ENCODE data around the gene DPP6.

Gene DPP6

DNA sequence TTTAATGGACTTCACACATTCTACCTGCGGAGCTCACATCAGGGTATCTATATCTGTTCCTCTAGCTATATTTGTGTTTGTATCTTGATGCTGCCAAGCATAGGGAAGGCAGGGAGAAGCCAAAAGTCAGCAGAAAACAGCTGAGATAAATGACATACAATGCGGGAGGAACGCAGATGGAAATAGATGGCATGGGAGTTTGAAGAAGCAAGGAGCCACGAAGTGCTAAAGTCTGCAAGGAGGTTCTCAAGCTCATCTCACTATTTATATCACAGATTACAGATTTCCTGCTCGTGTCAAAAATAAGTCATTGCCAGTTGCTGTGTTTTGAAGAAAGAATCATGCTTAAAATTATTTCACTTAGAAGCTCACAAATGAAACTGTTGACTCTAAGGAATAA is 180.5 kb downstream of the DPP6 start:
- DNase-seq (ENCODE audit: low read depth) = no peak

- DNase-seq (ENCODE audit: low read depth) = no peak
Observed at GRCh38 chr7:154241988-154242387, 189.8 kb downstream of the DPP6 start.

DNA sequence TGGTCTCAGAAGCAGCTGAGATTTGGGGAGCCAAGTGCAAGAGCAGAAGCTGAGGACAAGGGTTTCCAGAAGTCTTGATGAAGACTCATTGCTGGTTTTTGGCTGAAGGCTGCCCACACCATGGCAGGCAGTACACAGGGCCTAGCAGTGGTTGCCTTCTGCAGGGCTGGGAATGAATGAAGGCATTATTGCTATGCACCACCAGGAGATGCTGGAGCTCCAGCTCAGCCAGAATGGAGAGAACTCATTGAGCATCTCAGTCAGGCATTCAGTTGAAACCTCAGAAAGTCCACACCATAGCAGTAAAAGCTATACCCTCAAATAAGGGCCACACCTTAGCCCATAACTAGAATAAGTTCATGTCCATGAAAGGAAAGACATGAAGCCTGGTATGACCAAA is 190.5 kb downstream of the DPP6 start:
- DNase-seq (ENCODE audit: low read depth) = no peak

GRCh38 chr7:154252046-154252445 is 199.8 kb downstream of the DPP6 start:
- no peak for DNase-seq (ENCODE audit: low read depth)

DNA sequence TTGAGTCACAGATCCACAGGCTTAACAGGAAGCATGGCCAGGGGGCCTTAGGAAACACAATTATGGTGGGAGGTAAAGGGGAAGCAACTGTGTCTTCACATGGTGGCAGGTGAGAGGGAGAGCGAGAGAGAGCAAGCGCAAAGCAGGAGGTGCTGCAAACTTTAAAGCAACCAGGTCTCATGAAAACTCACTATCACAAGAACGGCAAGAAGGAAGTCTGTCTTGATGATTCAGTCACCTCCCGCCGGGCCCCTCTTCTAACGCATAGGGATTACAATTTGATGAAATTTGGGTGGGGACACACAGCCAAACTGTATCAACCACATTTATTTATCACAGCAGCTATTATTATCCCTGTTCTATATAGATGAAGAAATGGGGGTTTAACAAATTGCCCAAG is 201.6 kb downstream of the DPP6 start:
- DNase-seq (ENCODE audit: low read depth) = no peak

GRCh38 chr7:154255324-154255723 is 203.1 kb downstream of the DPP6 start:
- DNase-seq (ENCODE audit: low read depth) = no peak

DNA sequence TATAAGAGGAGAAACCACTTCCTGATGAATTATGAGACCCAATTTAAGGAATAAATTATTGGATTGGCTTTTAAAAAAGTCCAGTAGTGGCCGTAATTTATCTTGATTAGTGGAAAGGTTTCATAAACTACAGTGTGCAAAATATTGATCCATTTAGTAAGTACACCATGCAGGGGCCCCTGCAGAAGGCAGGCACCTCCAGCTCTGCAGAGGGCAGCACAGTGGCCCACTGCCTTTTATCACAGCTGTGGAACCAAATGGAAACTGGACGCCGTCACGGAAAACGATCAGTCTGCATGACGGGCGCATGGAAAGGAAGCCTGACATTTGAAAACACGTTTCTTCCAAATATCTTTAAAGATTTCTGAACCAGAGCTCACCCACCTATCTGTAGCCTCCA is 204.0 kb downstream of the DPP6 start:
- DNase-seq (ENCODE audit: low read depth) = no peak

GRCh38 chr7:154259396-154259795 is 207.2 kb downstream of the DPP6 start:
- no peak for DNase-seq (ENCODE audit: low read depth)

DNA sequence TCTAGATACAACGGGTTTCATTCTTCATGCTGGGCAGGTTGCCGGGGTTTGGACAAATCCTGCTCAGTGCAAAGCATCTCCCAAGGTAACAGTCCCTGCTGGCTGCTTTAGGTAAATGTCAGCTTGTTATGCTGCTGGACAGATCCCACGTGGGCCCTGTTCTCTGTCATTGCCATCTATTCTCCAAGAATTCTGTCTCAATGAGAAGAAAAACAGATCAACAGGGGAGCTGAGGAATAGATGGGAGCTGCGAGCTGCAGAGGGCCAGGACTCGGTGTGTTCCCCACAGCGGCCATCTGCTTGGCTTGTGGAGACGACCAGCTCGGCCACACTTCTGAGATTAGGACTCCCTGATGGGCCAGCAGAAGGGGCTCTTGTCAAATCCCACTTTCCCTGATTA is 235.2 kb downstream of the DPP6 start:
- DNase-seq (ENCODE audit: low read depth) = no peak

DNA sequence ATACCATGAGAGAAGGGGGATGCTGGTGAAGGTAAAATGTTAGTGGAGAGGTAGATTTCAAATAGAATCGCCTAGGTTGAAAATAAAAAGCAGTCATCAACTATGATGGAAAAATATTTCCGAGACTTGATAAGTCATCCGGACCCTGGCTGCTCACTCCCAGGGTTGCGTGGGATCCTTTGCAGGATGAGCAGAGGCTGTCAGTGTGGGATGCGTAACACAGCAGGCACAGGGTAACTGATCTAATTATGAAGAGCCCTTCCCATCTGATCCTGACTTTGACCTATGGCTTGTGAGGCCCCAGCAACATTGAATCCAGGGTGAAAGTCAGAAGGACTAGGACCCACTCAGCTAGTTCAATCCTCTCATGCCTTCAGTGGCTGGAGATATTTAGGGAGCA is 236.9 kb downstream of the DPP6 start:
- no peak for DNase-seq (ENCODE audit: low read depth)

- DNase-seq (ENCODE audit: low read depth) = no peak
Observed at GRCh38 chr7:154296443-154296842, 244.2 kb downstream of the DPP6 start.

- no peak for DNase-seq (ENCODE audit: low read depth)
Observed at GRCh38 chr7:154299736-154300135, 247.5 kb downstream of the DPP6 start.

GRCh38 chr7:154302380-154302779 is 250.2 kb downstream of the DPP6 start:
- no peak for DNase-seq (ENCODE audit: low read depth)

DNA sequence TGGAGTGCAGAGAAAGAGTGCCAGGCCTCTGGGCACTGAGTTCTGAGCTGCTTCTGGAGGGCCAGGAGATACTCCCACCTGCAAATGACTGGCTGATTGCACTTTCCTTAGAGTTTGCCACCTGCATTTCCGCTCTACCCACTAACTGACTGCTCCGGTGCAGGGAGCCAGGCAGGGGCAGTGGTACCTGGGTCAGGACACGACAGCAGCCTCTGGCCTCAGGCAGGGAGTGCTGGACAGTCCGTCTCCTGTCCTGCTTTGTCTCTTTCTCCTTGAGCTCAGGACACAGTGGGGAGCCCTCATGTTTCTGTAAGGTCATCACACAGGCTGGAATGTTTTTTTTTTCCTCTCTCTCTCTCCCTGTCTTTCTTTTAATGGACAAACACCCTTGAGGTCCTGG is 252.0 kb downstream of the DPP6 start:
- no peak for DNase-seq (ENCODE audit: low read depth)

GRCh38 chr7:154304740-154305700 is 252.8 kb downstream of the DPP6 start:
- DNase-seq (ENCODE audit: low read depth) = no peak

DNA sequence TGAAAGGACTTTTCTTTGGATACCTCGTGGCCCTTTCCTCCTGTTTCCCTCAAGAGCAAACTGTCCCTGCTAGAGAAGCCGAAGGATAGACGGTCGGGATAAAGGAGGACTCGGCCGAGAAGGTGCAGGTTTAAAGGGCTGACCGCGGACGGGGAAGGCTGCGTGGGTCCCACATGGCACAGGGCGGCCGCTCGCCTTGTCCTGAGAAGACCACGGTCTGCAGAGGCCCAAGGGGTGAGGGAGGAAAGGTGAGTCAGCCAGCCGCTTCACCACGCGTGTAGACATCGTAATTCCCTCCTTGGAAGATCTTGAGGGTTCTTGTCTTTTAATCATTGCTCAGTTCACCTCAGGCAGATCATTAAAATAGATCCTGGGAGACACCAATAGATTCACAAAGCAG is 253.8 kb downstream of the DPP6 start:
- no peak for DNase-seq (ENCODE audit: low read depth)

GRCh38 chr7:154308928-154309327 is 256.7 kb downstream of the DPP6 start:
- DNase-seq (ENCODE audit: low read depth) = no peak

- no peak for DNase-seq (ENCODE audit: low read depth)
Observed at GRCh38 chr7:154310114-154310513, 257.9 kb downstream of the DPP6 start.

GRCh38 chr7:154324196-154324595 is 272.0 kb downstream of the DPP6 start:
- no peak for DNase-seq (ENCODE audit: low read depth)

- DNase-seq (ENCODE audit: low read depth) = no peak
Observed at GRCh38 chr7:154326421-154326820, 274.2 kb downstream of the DPP6 start.

- DNase-seq (ENCODE audit: low read depth) = no peak
Observed at GRCh38 chr7:154330318-154330717, 278.1 kb downstream of the DPP6 start.

DNA sequence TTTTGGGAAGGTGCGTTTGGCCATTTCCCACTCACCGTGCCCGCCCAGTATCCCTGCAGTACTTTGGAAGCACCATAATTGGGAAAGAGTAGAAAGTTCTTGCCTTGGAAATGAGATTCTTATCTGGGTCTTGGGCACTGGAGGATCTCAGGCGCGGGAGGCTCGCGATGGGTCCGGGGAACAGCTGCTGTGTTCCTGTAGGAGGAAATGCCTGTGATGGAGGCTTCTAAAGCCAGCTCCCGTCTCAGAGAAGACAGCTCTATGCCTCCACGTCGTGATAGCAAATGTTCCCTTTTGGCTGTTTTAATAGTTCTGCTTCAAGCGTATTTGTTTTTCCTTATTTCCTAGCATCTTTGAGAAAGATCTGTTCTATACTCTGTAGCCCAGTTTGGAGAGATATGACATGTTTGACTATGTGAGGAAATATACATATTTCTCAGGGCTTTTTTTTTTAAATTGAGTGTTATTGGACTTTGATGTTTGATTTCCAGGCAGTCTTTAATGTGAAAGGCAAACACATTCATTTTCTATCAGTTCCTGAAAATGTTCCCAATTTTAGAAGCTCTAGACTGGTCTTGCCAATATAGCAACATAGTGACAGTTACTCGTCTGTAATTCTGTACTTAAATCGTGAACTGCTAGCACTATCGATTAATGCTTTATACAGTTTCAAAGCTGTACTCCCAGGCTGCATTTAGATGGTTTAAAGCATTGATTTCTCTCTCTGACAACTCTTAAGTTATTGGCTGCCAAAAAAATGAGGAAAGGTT is 280.8 kb downstream of the DPP6 start:
- no peak for DNase-seq (ENCODE audit: low read depth)

DNA sequence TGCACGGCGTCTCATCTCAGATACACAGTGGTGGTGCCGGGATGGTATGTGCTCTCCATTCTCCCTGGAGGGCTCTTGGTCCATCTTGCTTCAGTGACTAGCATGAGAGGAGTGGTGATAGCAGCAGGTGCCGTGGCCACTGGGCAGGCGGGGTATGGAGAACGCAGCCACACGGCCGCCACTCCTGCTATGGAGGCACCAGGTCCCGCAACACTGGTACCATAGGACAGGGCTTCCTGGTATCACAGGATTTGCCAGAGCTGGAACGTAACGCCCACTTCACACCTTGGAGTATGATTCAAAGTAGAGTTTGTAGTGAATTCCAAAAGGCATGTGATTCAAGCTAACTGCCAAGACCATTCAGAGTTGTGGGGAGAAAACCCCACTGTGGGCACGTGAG is 284.1 kb downstream of the DPP6 start:
- no peak for DNase-seq (ENCODE audit: low read depth)

Measured in fibroblast of the conjunctiva (primary cell).